Measurements from ENCODE around the gene RBM4B. TPM values are rescaled to one million over a fixed set of nuclear protein-coding genes. Genes with fewer than 3 reads are reported as not detected.

RBM4B gene
- total and polyA plus RNA-seq, 2 of the 13 experiments (the other 11 are each of a cell fraction or from before 2014, with no cell fraction given): 25.8 to 32.4 TPM

DNA sequence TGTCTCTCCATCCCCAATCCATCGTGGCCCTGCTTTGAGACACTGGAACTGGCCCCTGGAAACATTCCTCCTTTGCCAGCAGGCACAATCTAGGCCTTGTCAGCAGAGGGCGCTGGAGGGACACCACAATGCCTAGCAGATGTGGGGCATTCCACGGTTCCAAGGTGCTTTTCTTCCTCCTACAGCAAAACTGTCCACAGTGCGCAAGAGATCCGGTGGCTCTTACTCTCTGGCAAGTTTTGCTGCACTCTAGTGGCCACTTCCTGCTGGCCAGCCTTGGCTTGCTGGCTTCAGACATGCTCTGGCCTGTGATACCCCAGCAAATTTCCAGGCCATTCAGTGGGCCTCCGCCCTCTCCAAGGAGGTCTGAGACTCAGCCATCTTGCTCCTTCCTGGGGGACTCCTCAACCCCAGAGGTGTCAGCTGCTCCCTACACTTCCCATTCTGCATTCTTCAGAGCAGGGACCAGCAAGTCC, 17.1 kb upstream of the RBM4B start (continued):
- TF ChIP-seq ZNF710 (CRISPR knock-in tag; IDR thresholded peaks at IDR 0.05; ENCODE audit: borderline replicate concordance) (peak; percentile 49; the same call in 1 of the 2 replicates), HIVEP1 (CRISPR knock-in tag; IDR thresholded peaks at IDR 0.05) (no peak), HNRNPK (IDR thresholded peaks at IDR 0.05; ENCODE audit: low read depth, low read length, poor library complexity, severe bottlenecking) (no peak), ZSCAN12 (CRISPR knock-in tag; IDR thresholded peaks at IDR 0.05) (no peak), ZNF550 (CRISPR knock-in tag; IDR thresholded peaks at IDR 0.05; ENCODE audit: borderline replicate concordance) (no peak), HIC2 (CRISPR knock-in tag; IDR thresholded peaks at IDR 0.05; ENCODE audit: low read depth) (no peak), ZSCAN30 (CRISPR knock-in tag; IDR thresholded peaks at IDR 0.05) (no peak), ZNF556 (CRISPR knock-in tag; IDR thresholded peaks at IDR 0.05; ENCODE audit: borderline replicate concordance) (peak; percentile 73; the same call in 1 of the 2 replicates), ZNF644 (CRISPR knock-in tag; IDR thresholded peaks at IDR 0.05; ENCODE audit: low read depth) (no peak), NFIC (IDR thresholded peaks at IDR 0.05; ENCODE audit: low read length) (no peak), ZNF543 (CRISPR knock-in tag; IDR thresholded peaks at IDR 0.05) (no peak), ZNF781 (CRISPR knock-in tag; IDR thresholded peaks at IDR 0.05; ENCODE audit: borderline replicate concordance, not compliant biosample characterization) (no peak), ZSCAN31 (CRISPR knock-in tag; IDR thresholded peaks at IDR 0.05; ENCODE audit: low read depth) (0 out of 2 replicates have a peak, but pooled peaks have one; percentile 58), ZNF160 (CRISPR knock-in tag; IDR thresholded peaks at IDR 0.05) (no peak), ZNF709 (CRISPR knock-in tag; IDR thresholded peaks at IDR 0.05) (no peak), EED (CRISPR knock-in tag; IDR thresholded peaks at IDR 0.05) (no peak), ZNF598 (CRISPR knock-in tag; IDR thresholded peaks at IDR 0.05; ENCODE audit: borderline replicate concordance) (no peak), CENPX (CRISPR knock-in tag; IDR thresholded peaks at IDR 0.05) (no peak), HDAC1 (CRISPR knock-in tag; IDR thresholded peaks at IDR 0.05) (peak; percentile 49; the same call in 1 of the 2 replicates), ZFP41 (CRISPR knock-in tag; IDR thresholded peaks at IDR 0.05; ENCODE audit: borderline replicate concordance) (no peak)
- TF ChIP-seq, protein P1, sequence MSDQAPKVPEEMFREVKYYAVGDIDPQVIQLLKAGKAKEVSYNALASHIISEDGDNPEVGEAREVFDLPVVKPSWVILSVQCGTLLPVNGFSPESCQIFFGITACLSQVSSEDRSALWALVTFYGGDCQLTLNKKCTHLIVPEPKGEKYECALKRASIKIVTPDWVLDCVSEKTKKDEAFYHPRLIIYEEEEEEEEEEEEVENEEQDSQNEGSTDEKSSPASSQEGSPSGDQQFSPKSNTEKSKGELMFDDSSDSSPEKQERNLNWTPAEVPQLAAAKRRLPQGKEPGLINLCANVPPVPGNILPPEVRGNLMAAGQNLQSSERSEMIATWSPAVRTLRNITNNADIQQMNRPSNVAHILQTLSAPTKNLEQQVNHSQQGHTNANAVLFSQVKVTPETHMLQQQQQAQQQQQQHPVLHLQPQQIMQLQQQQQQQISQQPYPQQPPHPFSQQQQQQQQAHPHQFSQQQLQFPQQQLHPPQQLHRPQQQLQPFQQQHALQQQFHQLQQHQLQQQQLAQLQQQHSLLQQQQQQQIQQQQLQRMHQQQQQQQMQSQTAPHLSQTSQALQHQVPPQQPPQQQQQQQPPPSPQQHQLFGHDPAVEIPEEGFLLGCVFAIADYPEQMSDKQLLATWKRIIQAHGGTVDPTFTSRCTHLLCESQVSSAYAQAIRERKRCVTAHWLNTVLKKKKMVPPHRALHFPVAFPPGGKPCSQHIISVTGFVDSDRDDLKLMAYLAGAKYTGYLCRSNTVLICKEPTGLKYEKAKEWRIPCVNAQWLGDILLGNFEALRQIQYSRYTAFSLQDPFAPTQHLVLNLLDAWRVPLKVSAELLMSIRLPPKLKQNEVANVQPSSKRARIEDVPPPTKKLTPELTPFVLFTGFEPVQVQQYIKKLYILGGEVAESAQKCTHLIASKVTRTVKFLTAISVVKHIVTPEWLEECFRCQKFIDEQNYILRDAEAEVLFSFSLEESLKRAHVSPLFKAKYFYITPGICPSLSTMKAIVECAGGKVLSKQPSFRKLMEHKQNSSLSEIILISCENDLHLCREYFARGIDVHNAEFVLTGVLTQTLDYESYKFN (CRISPR knock-in tag; conservative IDR thresholded peaks at IDR 0.05): peak; percentile 38; the same call in 1 of the 2 replicates
- TF ChIP-seq, protein P2, sequence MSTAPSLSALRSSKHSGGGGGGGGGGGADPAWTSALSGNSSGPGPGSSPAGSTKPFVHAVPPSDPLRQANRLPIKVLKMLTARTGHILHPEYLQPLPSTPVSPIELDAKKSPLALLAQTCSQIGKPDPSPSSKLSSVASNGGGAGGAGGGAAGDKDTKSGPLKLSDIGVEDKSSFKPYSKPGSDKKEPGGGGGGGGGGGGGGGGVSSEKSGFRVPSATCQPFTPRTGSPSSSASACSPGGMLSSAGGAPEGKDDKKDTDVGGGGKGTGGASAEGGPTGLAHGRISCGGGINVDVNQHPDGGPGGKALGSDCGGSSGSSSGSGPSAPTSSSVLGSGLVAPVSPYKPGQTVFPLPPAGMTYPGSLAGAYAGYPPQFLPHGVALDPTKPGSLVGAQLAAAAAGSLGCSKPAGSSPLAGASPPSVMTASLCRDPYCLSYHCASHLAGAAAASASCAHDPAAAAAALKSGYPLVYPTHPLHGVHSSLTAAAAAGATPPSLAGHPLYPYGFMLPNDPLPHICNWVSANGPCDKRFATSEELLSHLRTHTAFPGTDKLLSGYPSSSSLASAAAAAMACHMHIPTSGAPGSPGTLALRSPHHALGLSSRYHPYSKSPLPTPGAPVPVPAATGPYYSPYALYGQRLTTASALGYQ (CRISPR knock-in tag; IDR thresholded peaks at IDR 0.05): no peak

Measured in HepG2 (cell line).